WTC11 (cell line): ENCODE data around the gene LRRC1. TPM values are rescaled to one million over a fixed set of nuclear protein-coding genes. Genes with fewer than 3 reads are reported as not detected.

Experiments
- ATAC-seq: fragments of 200-7000 bp; cut with Tn5 transposase; 2 replicates; pipeline ENCODE4 v1.10.0; 2021; ENCODE audit warnings: mild to moderate bottlenecking, moderate library complexity
- CTCF ChIA-PET: fragments of 300-600 bp; sonication (Branson Sonifier 250); formaldehyde crosslinking; loops from one replicate; lab custom pipeline; 2021; ENCODE audit warnings: antibody characterized with exemption; lab: Charles Lee
- POLR2A ChIA-PET: fragments of 350-600 bp; sonication (Branson Sonifier 250); formaldehyde crosslinking; loops from one replicate; lab custom pipeline; 2021; ENCODE audit warnings: antibody characterized with exemption; lab: Charles Lee
- DNase-seq: peaks from one replicate; pipeline ENCODE4 v3.0.0; 2021; ENCODE audit warnings: low spot score
- H3K27ac Mint-ChIP-seq: 2 replicates; pipeline ENCODE4 v1.8.0; 2021; ENCODE audit warnings: mixed read lengths
- H3K27me3 Mint-ChIP-seq: 2 replicates; pipeline ENCODE4 v1.8.0; 2021; ENCODE audit warnings: low read depth, mild to moderate bottlenecking, moderate library complexity, mixed read lengths
- H3K36me3 Mint-ChIP-seq: 2 replicates; pipeline ENCODE4 v1.8.0; 2021; ENCODE audit warnings: mixed read lengths
- H3K4me1 Mint-ChIP-seq: 2 replicates; pipeline ENCODE4 v1.8.0; 2022; ENCODE audit warnings: mixed read lengths
- H3K4me3 Mint-ChIP-seq: 2 replicates; pipeline ENCODE4 v1.8.0; 2021; ENCODE audit warnings: mild to moderate bottlenecking, moderate library complexity, mixed read lengths
- H3K9me3 Mint-ChIP-seq: 2 replicates; pipeline ENCODE4 v1.8.0; 2021; ENCODE audit warnings: mixed read lengths
- CBFB ChIP-seq: sonication (generic); formaldehyde crosslinking; IDR thresholded peaks from 2 replicates; pipeline ENCODE4 v1.8.1; 2022; ENCODE audit warnings: mild to moderate bottlenecking, low read depth, missing genetic modification reagents
- CTCF ChIP-seq: fragments of 200-600 bp; IDR thresholded peaks from 2 replicates; pipeline ENCODE4 v1.8.0; 2022; ENCODE audit warnings: antibody characterized with exemption
- E2F1 ChIP-seq: sonication (generic); formaldehyde crosslinking; IDR thresholded peaks from 2 replicates; pipeline ENCODE4 v1.8.0; 2022; ENCODE audit warnings: mild to moderate bottlenecking, missing genetic modification reagents
- E2F5 ChIP-seq: sonication (generic); formaldehyde crosslinking; IDR thresholded peaks from 2 replicates; pipeline ENCODE4 v1.8.1; 2022; ENCODE audit warnings: mild to moderate bottlenecking, moderate library complexity, missing genetic modification reagents
- ELF4 ChIP-seq: sonication (generic); formaldehyde crosslinking; IDR thresholded peaks from 2 replicates; pipeline ENCODE4 v1.8.1; 2022; ENCODE audit warnings: low read depth, mild to moderate bottlenecking, moderate library complexity, missing genetic modification reagents
- ETV6 ChIP-seq: sonication (generic); formaldehyde crosslinking; IDR thresholded peaks from 2 replicates; pipeline ENCODE4 v1.8.1; 2022; ENCODE audit warnings: mild to moderate bottlenecking, missing genetic modification reagents
- HMGXB4 ChIP-seq: sonication (generic); formaldehyde crosslinking; IDR thresholded peaks from 2 replicates; pipeline ENCODE4 v1.8.1; 2023; ENCODE audit warnings: mild to moderate bottlenecking, moderate library complexity, missing genetic modification reagents
- JAZF1 ChIP-seq: fragments of 250-450 bp; sonication (Bioruptor Pico); IDR thresholded peaks from 2 replicates; pipeline ENCODE4 v1.9.0; 2021; ENCODE audit warnings: moderate library complexity, mild to moderate bottlenecking, inconsistent platforms
- KAT7 ChIP-seq: sonication (generic); formaldehyde crosslinking; IDR thresholded peaks from 2 replicates; pipeline ENCODE4 v1.8.1; 2023; ENCODE audit warnings: missing genetic modification reagents, mild to moderate bottlenecking, borderline replicate concordance
- MLX ChIP-seq: sonication (generic); formaldehyde crosslinking; IDR thresholded peaks from 2 replicates; pipeline ENCODE4 v1.8.1; 2023; ENCODE audit warnings: mild to moderate bottlenecking, missing genetic modification reagents, moderate library complexity
- NR3C1 ChIP-seq: sonication (generic); formaldehyde crosslinking; conservative IDR thresholded peaks from 2 replicates; pipeline ENCODE4 v1.8.1; 2023; ENCODE audit warnings: low read depth, mild to moderate bottlenecking, missing genetic modification reagents
- OVOL2 ChIP-seq: fragments of 250-450 bp; sonication (Bioruptor Pico); IDR thresholded peaks from 2 replicates; pipeline ENCODE4 v1.9.0; 2021; ENCODE audit warnings: mild to moderate bottlenecking, borderline replicate concordance
- SP1 ChIP-seq: sonication (generic); formaldehyde crosslinking; conservative IDR thresholded peaks from 2 replicates; pipeline ENCODE4 v1.8.1; 2022; ENCODE audit warnings: missing genetic modification reagents
- TCF7 ChIP-seq: sonication (generic); formaldehyde crosslinking; IDR thresholded peaks from 2 replicates; pipeline ENCODE4 v1.8.0; 2022; ENCODE audit warnings: mild to moderate bottlenecking, low read depth, missing genetic modification reagents, moderate library complexity
- TEAD1 ChIP-seq: sonication (generic); formaldehyde crosslinking; IDR thresholded peaks from 2 replicates; pipeline ENCODE4 v1.8.0; 2022; ENCODE audit warnings: mild to moderate bottlenecking, missing genetic modification reagents
- ZNF219 ChIP-seq: sonication (generic); formaldehyde crosslinking; IDR thresholded peaks from 2 replicates; pipeline ENCODE4 v1.8.0; 2023; ENCODE audit warnings: missing genetic modification reagents, mild to moderate bottlenecking, borderline replicate concordance
- ZNF232 ChIP-seq: sonication (generic); formaldehyde crosslinking; IDR thresholded peaks from 2 replicates; pipeline ENCODE4 v1.8.0; 2022; ENCODE audit warnings: mild to moderate bottlenecking, missing genetic modification reagents
- ZNF423 ChIP-seq: fragments of 250-450 bp; sonication (Bioruptor Pico); IDR thresholded peaks from 2 replicates; pipeline ENCODE4 v2.1.2; 2022; ENCODE audit warnings: mild to moderate bottlenecking, moderate library complexity
- ZNF532 ChIP-seq: fragments of 250-450 bp; sonication (Bioruptor Pico); IDR thresholded peaks from 2 replicates; pipeline ENCODE4 v1.9.0; 2021; ENCODE audit warnings: mild to moderate bottlenecking, borderline replicate concordance
- total RNA-seq: library from RNA; stranded (reverse); gene quantifications from 3 replicates; pipeline ENCODE4 v1.2.3, GENCODE V29; 2021

The LRRC1 gene
- total RNA-seq, 1 experiment from 2014 or later: 12.7 TPM

GRCh38 chr6:53851561-53851960 is 56.8 kb downstream of the LRRC1 start:
- ATAC-seq (no peak), DNase-seq (no peak)
- Mint-ChIP-seq H3K4me3 (no peak overlapping the region), H3K9me3 (peaks cover 10% of the 10 kb centered on the region)
- TF ChIP-seq E2F1: no peak
- TF ChIP-seq ZNF423 (CRISPR knock-in tag): no peak
- TF ChIP-seq ETV6 (CRISPR knock-in tag): no peak
- no peak for TF ChIP-seq ZNF532 (CRISPR knock-in tag)
- TF ChIP-seq, all 79 proteins: peak for 0
- CTCF ChIA-PET: no interaction called here
- Mint-ChIP-seq H3K4me1 (peaks cover 32% of the 10 kb centered on the region), H3K27ac (no peak overlapping the region), H3K27me3 (no peaks in the 10 kb centered on the region), H3K36me3 (peaks cover 9% of the 10 kb centered on the region)
- POLR2A ChIA-PET: no interaction called here

GRCh38 chr6:53852805-53853204 is 58.0 kb downstream of the LRRC1 start:
- CTCF ChIA-PET: no interaction called here
- POLR2A ChIA-PET: no interaction called here
- DNase-seq (no peak), ATAC-seq (no peak)
- Mint-ChIP-seq H3K27ac (no peak overlapping the region), H3K27me3 (no peaks in the 10 kb centered on the region), H3K9me3 (peaks cover 10% of the 10 kb centered on the region), H3K36me3 (peaks cover 9% of the 10 kb centered on the region), H3K4me1 (peaks cover 38% of the 10 kb centered on the region), H3K4me3 (no peak overlapping the region)
- TF ChIP-seq NR3C1 (CRISPR knock-in tag): no peak
- no peak for TF ChIP-seq CTCF
- no peak for TF ChIP-seq TCF7
- no peak for TF ChIP-seq HMGXB4 (CRISPR knock-in tag)
- no peak for TF ChIP-seq ZNF532 (CRISPR knock-in tag)
- TF ChIP-seq E2F5: no peak
- TF ChIP-seq ELF4 (CRISPR knock-in tag): no peak
- no peak for TF ChIP-seq OVOL2 (CRISPR knock-in tag)
- no peak for TF ChIP-seq ZNF232 (CRISPR knock-in tag)
- TF ChIP-seq KAT7 (CRISPR knock-in tag): no peak
- TF ChIP-seq CBFB: no peak
- no peak for TF ChIP-seq TEAD1 (CRISPR knock-in tag)
- TF ChIP-seq ZNF219 (CRISPR knock-in tag): no peak
- no peak for TF ChIP-seq MLX
- TF ChIP-seq JAZF1 (CRISPR knock-in tag): no peak
- TF ChIP-seq SP1 (CRISPR knock-in tag): no peak
